HPDE6-E6E7 (cell line): ENCODE data around the gene MRFAP1.

ENCODE experiments used
- DNase-seq: peaks from one replicate; pipeline ENCODE4 v3.0.0; 2011; ENCODE audit warnings: missing footprints; ENCODE audit errors: extremely low spot score

MRFAP1 gene

GRCh38 chr4:6640292-6641163, at the start of gene MRFAP1:
Gene MRFAP1, plus strand, starts transcription at chr4:6640685. Its CDS starts 178 bp downstream, at chr4:6640863.
- DNase-seq = peak; percentile 92

GRCh38 chr4:6591313-6591712, 49.2 kb upstream of the MRFAP1 start:
- no peak for DNase-seq

- DNase-seq = no peak
Measured at GRCh38 chr4:6591781-6592180, 48.7 kb upstream of the MRFAP1 start.

GRCh38 chr4:6592804-6593563, 47.5 kb upstream of the MRFAP1 start:
- DNase-seq = no peak

- DNase-seq = no peak
Measured at GRCh38 chr4:6594341-6594740, 46.1 kb upstream of the MRFAP1 start.

- no peak for DNase-seq
Measured at GRCh38 chr4:6594826-6595355, 45.6 kb upstream of the MRFAP1 start.

- peak; percentile 34 for DNase-seq
Measured at GRCh38 chr4:6595897-6596537, 44.5 kb upstream of the MRFAP1 start.

GRCh38 chr4:6596948-6597347, 43.5 kb upstream of the MRFAP1 start:
- no peak for DNase-seq

GRCh38 chr4:6598127-6598526, 42.4 kb upstream of the MRFAP1 start:
- no peak for DNase-seq

- no peak for DNase-seq
Measured at GRCh38 chr4:6598641-6599040, 41.8 kb upstream of the MRFAP1 start.

- no peak for DNase-seq
Measured at GRCh38 chr4:6601661-6602250, 38.7 kb upstream of the MRFAP1 start.

GRCh38 chr4:6602289-6602688, 38.2 kb upstream of the MRFAP1 start:
- no peak for DNase-seq

GRCh38 chr4:6603128-6603527, 37.4 kb upstream of the MRFAP1 start:
- no peak for DNase-seq

GRCh38 chr4:6605114-6605513, 35.4 kb upstream of the MRFAP1 start:
- no peak for DNase-seq

- no peak for DNase-seq
Measured at GRCh38 chr4:6605605-6606004, 34.9 kb upstream of the MRFAP1 start.

- no peak for DNase-seq
Measured at GRCh38 chr4:6606465-6607235, 33.8 kb upstream of the MRFAP1 start.

- no peak for DNase-seq
Measured at GRCh38 chr4:6607368-6608055, 33.0 kb upstream of the MRFAP1 start.

GRCh38 chr4:6608758-6609414, 31.6 kb upstream of the MRFAP1 start:
- no peak for DNase-seq

- DNase-seq = no peak
Measured at GRCh38 chr4:6609415-6610079, 30.9 kb upstream of the MRFAP1 start.
